ENCODE data around the gene KCNB1. TPM values are rescaled to one million over a fixed set of nuclear protein-coding genes. Genes with fewer than 3 reads are reported as not detected.

KCNB1 gene
- total and polyA plus RNA-seq, 2 donors (not counting 1 experiment from before 2014, with no cell fraction given) = under 0.01 to 0.07 TPM

GRCh38 chr20:49385465-49385864, 97.0 kb downstream of the KCNB1 start:
- H3K9me3 ChIP-seq (ENCODE audit: control insufficient read depth, insufficient read depth, low read depth, low read length) = no peaks in the 10 kb centered on the region
- H3K27ac ChIP-seq (ENCODE audit: insufficient read depth, low read length) = no peak overlapping the region
- TF ChIP-seq EZH2 (IDR thresholded peaks at IDR 0.05; ENCODE audit: low read length, missing control alignments) (no peak), CTCF (conservative IDR thresholded peaks at IDR 0.05 in 1 of 2, IDR thresholded peaks at IDR 0.05 in 1 of 2; ENCODE audit: low read depth in 1 of 2, low read length in 2 of 2) (no peak)
- no peaks in the 10 kb centered on the region for H4K20me1 ChIP-seq (ENCODE audit: control insufficient read depth, extremely low read depth, insufficient read depth, low read length)
- no peaks in the 10 kb centered on the region for H3K36me3 ChIP-seq (ENCODE audit: control insufficient read depth, insufficient read depth, low read length)
- no peaks in the 10 kb centered on the region for H3K4me1 ChIP-seq (ENCODE audit: control insufficient read depth, extremely low read depth, insufficient read depth, low read length)
- no peak overlapping the region for H2AFZ ChIP-seq (ENCODE audit: low read length)
- no peak overlapping the region for H3K4me2 ChIP-seq (ENCODE audit: extremely low read depth, insufficient read depth, low read length)
- no peak overlapping the region for H3K9ac ChIP-seq (ENCODE audit: insufficient read depth, low read length)
- no peaks in the 10 kb centered on the region for H3K79me2 ChIP-seq (ENCODE audit: control insufficient read depth, insufficient read depth, low read length)
- peak; percentile 17 to 32 for DNase-seq (ENCODE audit: low read depth in 2 of 2)
- H3K27me3 ChIP-seq (ENCODE audit: control insufficient read depth, insufficient read depth, low read length) = peaks cover 2% of the 10 kb centered on the region
- H3K4me3 ChIP-seq (replicated peaks in 1 of 4; ENCODE audit: control extremely low read depth in 1 of 4, insufficient read depth in 1 of 4, low read depth in 3 of 4, low read length in 4 of 4) = no peak overlapping the region

- Histone ChIP-seq H3K27me3 (ENCODE audit: control insufficient read depth, insufficient read depth, low read length) (peaks cover 2% of the 10 kb centered on the region), H2AFZ (ENCODE audit: low read length) (no peak overlapping the region), H3K4me2 (ENCODE audit: extremely low read depth, insufficient read depth, low read length) (no peak overlapping the region), H3K36me3 (ENCODE audit: control insufficient read depth, insufficient read depth, low read length) (no peaks in the 10 kb centered on the region), H3K27ac (ENCODE audit: insufficient read depth, low read length) (no peak overlapping the region), H3K4me1 (ENCODE audit: control insufficient read depth, extremely low read depth, insufficient read depth, low read length) (no peaks in the 10 kb centered on the region), H3K9ac (ENCODE audit: insufficient read depth, low read length) (no peak overlapping the region), H4K20me1 (ENCODE audit: control insufficient read depth, extremely low read depth, insufficient read depth, low read length) (no peaks in the 10 kb centered on the region), H3K4me3 (replicated peaks in 1 of 4; ENCODE audit: control extremely low read depth in 1 of 4, insufficient read depth in 1 of 4, low read depth in 3 of 4, low read length in 4 of 4) (no peak overlapping the region), H3K79me2 (ENCODE audit: control insufficient read depth, insufficient read depth, low read length) (no peaks in the 10 kb centered on the region), H3K9me3 (ENCODE audit: control insufficient read depth, insufficient read depth, low read depth, low read length) (no peaks in the 10 kb centered on the region)
- DNase-seq (ENCODE audit: low read depth in 2 of 2) = peak; percentile 15 to 42
- TF ChIP-seq EZH2 (IDR thresholded peaks at IDR 0.05; ENCODE audit: low read length, missing control alignments) (no peak), CTCF (conservative IDR thresholded peaks at IDR 0.05 in 1 of 2, IDR thresholded peaks at IDR 0.05 in 1 of 2; ENCODE audit: low read depth in 1 of 2, low read length in 2 of 2) (peak; percentile 54 to 69)
Observed at GRCh38 chr20:49384437-49385434, 97.7 kb downstream of the KCNB1 start.

- no peak overlapping the region for H3K9ac ChIP-seq (ENCODE audit: insufficient read depth, low read length)
- no peak overlapping the region for H3K4me3 ChIP-seq (replicated peaks in 1 of 4; ENCODE audit: control extremely low read depth in 1 of 4, insufficient read depth in 1 of 4, low read depth in 3 of 4, low read length in 4 of 4)
- H4K20me1 ChIP-seq (ENCODE audit: control insufficient read depth, extremely low read depth, insufficient read depth, low read length) = no peaks in the 10 kb centered on the region
- no peak for TF ChIP-seq EZH2 (IDR thresholded peaks at IDR 0.05; ENCODE audit: low read length, missing control alignments)
- no peak for TF ChIP-seq CTCF (conservative IDR thresholded peaks at IDR 0.05 in 1 of 2, IDR thresholded peaks at IDR 0.05 in 1 of 2; ENCODE audit: low read depth in 1 of 2, low read length in 2 of 2)
- no peaks in the 10 kb centered on the region for H3K9me3 ChIP-seq (ENCODE audit: control insufficient read depth, insufficient read depth, low read depth, low read length)
- DNase-seq (ENCODE audit: low read depth in 2 of 2) = peak; percentile 63
- H2AFZ ChIP-seq (ENCODE audit: low read length) = no peak overlapping the region
- H3K27me3 ChIP-seq (ENCODE audit: control insufficient read depth, insufficient read depth, low read length) = no peaks in the 10 kb centered on the region
- no peaks in the 10 kb centered on the region for H3K79me2 ChIP-seq (ENCODE audit: control insufficient read depth, insufficient read depth, low read length)
- H3K4me1 ChIP-seq (ENCODE audit: control insufficient read depth, extremely low read depth, insufficient read depth, low read length) = no peaks in the 10 kb centered on the region
- no peak overlapping the region for H3K4me2 ChIP-seq (ENCODE audit: extremely low read depth, insufficient read depth, low read length)
- no peak overlapping the region for H3K27ac ChIP-seq (ENCODE audit: insufficient read depth, low read length)
- H3K36me3 ChIP-seq (ENCODE audit: control insufficient read depth, insufficient read depth, low read length) = no peaks in the 10 kb centered on the region
Observed at GRCh38 chr20:49381558-49382493, 100.6 kb downstream of the KCNB1 start.

Measured in fibroblast of lung (primary cell).